A549 (cell line): ENCODE measurements around the gene CMIP. TPM values are rescaled to one million over a fixed set of nuclear protein-coding genes. Genes with fewer than 3 reads are reported as not detected.

Experiments used
- ATAC-seq, 2 experiments: fragments of 200-7000 bp in 1 of 2; fragments of >200 bp in 1 of 2; cut with Nextera tagmentation in 1 of 2; cut with Tn5 transposase in 1 of 2; 3 replicates each; pipeline versions ENCODE4 v1.8.0 to v1.9.1; 2018 to 2020; ENCODE audit warnings: mild to moderate bottlenecking in 1 of 2, moderate library complexity in 1 of 2
- CTCF ChIA-PET: fragments of 300-600 bp; sonication (Branson Sonifier 250); formaldehyde crosslinking; extraction: SDS; loops from one replicate; lab custom pipeline; 2021; ENCODE audit warnings: antibody characterized with exemption, inconsistent platforms; lab: Yijun Ruan, JAX
- POLR2A ChIA-PET: fragments of 350-600 bp; formaldehyde crosslinking; extraction: SDS; loops from one replicate; lab custom pipeline; 2021; ENCODE audit warnings: antibody characterized with exemption, inconsistent platforms; lab: Yijun Ruan, JAX
- DNase-seq, 2 experiments: peaks; one replicate each; pipeline versions ENCODE4 v3.0.0 to v3.0.0-alpha.2; 2011 to 2016; ENCODE audit warnings: low read depth in 1 of 2, low spot score in 1 of 2
- FAIRE-seq: peaks from 2 replicates; lab custom pipeline; 2011; peaks lifted over from hg19 to GRCh38; lab: Jason Lieb, UNC
- H3K27ac ChIP-seq, 2 experiments: fragments of >200 bp; sonication (Bioruptor Twin); formaldehyde crosslinking; 3 replicates each; pipeline ENCODE4 v1.5.1; 2016 to 2017
- H3K4me1 ChIP-seq: fragments of >200 bp; sonication (Bioruptor Twin); formaldehyde crosslinking; 3 replicates; pipeline ENCODE4 v1.6.1; 2016
- H3K4me2 ChIP-seq: fragments of >200 bp; sonication (Bioruptor Twin); formaldehyde crosslinking; 3 replicates; pipeline ENCODE4 v1.6.1; 2016
- H3K4me3 ChIP-seq: fragments of >200 bp; sonication (Bioruptor Twin); formaldehyde crosslinking; 3 replicates; pipeline ENCODE4 v1.5.1; 2016
- H3K9me3 ChIP-seq: fragments of >200 bp; sonication (Bioruptor Twin); formaldehyde crosslinking; 3 replicates; pipeline ENCODE4 v1.6.1; 2016
- BHLHE40 ChIP-seq: IDR thresholded peaks from 2 replicates; pipeline ENCODE4 v1.6.1; 2012; ENCODE audit warnings: low read depth, low read length, inconsistent platforms
- EHMT2 ChIP-seq: fragments of 200-600 bp; sonication (generic); IDR thresholded peaks from 2 replicates; pipeline ENCODE4 v1.6.1; 2016; ENCODE audit warnings: antibody characterized with exemption, low read depth, mild to moderate bottlenecking, moderate library complexity
- FOSL2 ChIP-seq, 2 experiments: fragments of 450-650 bp in 1 of 2; fragments of >200 bp in 1 of 2; sonication (Bioruptor Twin) in 1 of 2; formaldehyde crosslinking; IDR thresholded peaks; 2 replicates each; pipeline versions ENCODE4 v1.5.0 to v1.6.1; 2016 to 2020; ENCODE audit warnings: mild to moderate bottlenecking in 1 of 2, moderate library complexity in 1 of 2
- FOXS1 ChIP-seq: fragments of 250-450 bp; sonication (Bioruptor Pico); IDR thresholded peaks from 2 replicates; pipeline ENCODE4 v1.5.0; 2020; ENCODE audit warnings: mild to moderate bottlenecking, moderate library complexity
- GATA3 ChIP-seq: IDR thresholded peaks from 2 replicates; pipeline ENCODE4 v1.6.1; 2012; ENCODE audit warnings: borderline replicate concordance
- HEYL ChIP-seq: fragments of 250-450 bp; sonication (Bioruptor Pico); IDR thresholded peaks from 2 replicates; pipeline ENCODE4 v1.8.0; 2021; ENCODE audit warnings: mild to moderate bottlenecking, moderate library complexity
- HOXB5 ChIP-seq: fragments of 250-450 bp; sonication (Bioruptor Pico); IDR thresholded peaks from 2 replicates; pipeline ENCODE4 v1.5.0; 2020; ENCODE audit warnings: mild to moderate bottlenecking, moderate library complexity
- JUN ChIP-seq, 2 experiments: fragments of >200 bp; sonication (Bioruptor Twin); formaldehyde crosslinking; IDR thresholded peaks; 2 replicates in 1 of 2; 3 replicates in 1 of 2; pipeline ENCODE4 v1.6.1; 2016 to 2017
- NFE2L2 ChIP-seq: fragments of 150-350 bp; conservative IDR thresholded peaks from 2 replicates; pipeline ENCODE4 v1.6.1; 2014; ENCODE audit warnings: low read length
- PHF8 ChIP-seq: fragments of 200-600 bp; sonication (generic); IDR thresholded peaks from 2 replicates; pipeline ENCODE4 v1.6.1; 2016; ENCODE audit warnings: low read depth, mild to moderate bottlenecking, antibody characterized with exemption, moderate library complexity, borderline replicate concordance
- POLR2A ChIP-seq: IDR thresholded peaks from 2 replicates; pipeline ENCODE4 v1.6.1; 2012; ENCODE audit warnings: mild to moderate bottlenecking, low read length
- RAD21 ChIP-seq, 2 experiments: fragments of >200 bp in 1 of 2; sonication (Bioruptor Twin) in 1 of 2; formaldehyde crosslinking in 1 of 2; IDR thresholded peaks in 1 of 2; conservative IDR thresholded peaks in 1 of 2; 2 replicates in 1 of 2; 3 replicates in 1 of 2; pipeline ENCODE4 v1.6.1; 2012 to 2018; ENCODE audit warnings: inconsistent platforms in 1 of 2
- RFX5 ChIP-seq: fragments of 450-650 bp; IDR thresholded peaks from 2 replicates; pipeline ENCODE4 v1.7.1; 2014; ENCODE audit warnings: antibody characterized with exemption, mild to moderate bottlenecking, moderate library complexity
- SMC3 ChIP-seq: fragments of >200 bp; sonication (Bioruptor Twin); formaldehyde crosslinking; IDR thresholded peaks from 3 replicates; pipeline ENCODE4 v1.6.1; 2018; ENCODE audit warnings: inconsistent platforms
- WGBS: methylation state at CpG from one replicate; pipeline ENCODE4 v1.1.6; 2017; ENCODE audit errors: missing lambda C conversion rate; 5-methylcytosine and 5-hydroxymethylcytosine counted together
- polyA plus RNA-seq, 4 experiments: library from polyadenylated mRNA; depleted of rRNA in 3 of 4; stranded (reverse); fragments of >200 nt; fragmentation: RNase III in 1 of 4; extraction: RNeasy Plus Mini Kit Qiagen cat#74134 plus additional on column Dnase treatment in 1 of 4; gene quantifications; 2 replicates in 3 of 4; 3 replicates in 1 of 4; pipeline ENCODE4 v1.2.3, GENCODE V29; 2011 to 2017
- TF ChIP-seq, protein P1 (sequence below): fragments of 450-650 bp; IDR thresholded peaks from 2 replicates; pipeline ENCODE4 v1.6.1; 2014; ENCODE audit warnings: antibody characterized with exemption
- TF ChIP-seq, protein P2 (sequence below): fragments of 250-450 bp; sonication (Bioruptor Pico); IDR thresholded peaks from 2 replicates; pipeline ENCODE4 v1.5.0; 2020; ENCODE audit warnings: low read depth, mild to moderate bottlenecking, moderate library complexity
- TF ChIP-seq, protein P3 (sequence below): fragments of >200 bp; sonication (Bioruptor Twin); formaldehyde crosslinking; IDR thresholded peaks from 3 replicates; pipeline ENCODE4 v1.6.1; 2016

The CMIP gene
- polyA plus RNA-seq, 2 of the 4 experiments (the other 2 are of a cell fraction), result 21.6 to 125 TPM

DNA sequence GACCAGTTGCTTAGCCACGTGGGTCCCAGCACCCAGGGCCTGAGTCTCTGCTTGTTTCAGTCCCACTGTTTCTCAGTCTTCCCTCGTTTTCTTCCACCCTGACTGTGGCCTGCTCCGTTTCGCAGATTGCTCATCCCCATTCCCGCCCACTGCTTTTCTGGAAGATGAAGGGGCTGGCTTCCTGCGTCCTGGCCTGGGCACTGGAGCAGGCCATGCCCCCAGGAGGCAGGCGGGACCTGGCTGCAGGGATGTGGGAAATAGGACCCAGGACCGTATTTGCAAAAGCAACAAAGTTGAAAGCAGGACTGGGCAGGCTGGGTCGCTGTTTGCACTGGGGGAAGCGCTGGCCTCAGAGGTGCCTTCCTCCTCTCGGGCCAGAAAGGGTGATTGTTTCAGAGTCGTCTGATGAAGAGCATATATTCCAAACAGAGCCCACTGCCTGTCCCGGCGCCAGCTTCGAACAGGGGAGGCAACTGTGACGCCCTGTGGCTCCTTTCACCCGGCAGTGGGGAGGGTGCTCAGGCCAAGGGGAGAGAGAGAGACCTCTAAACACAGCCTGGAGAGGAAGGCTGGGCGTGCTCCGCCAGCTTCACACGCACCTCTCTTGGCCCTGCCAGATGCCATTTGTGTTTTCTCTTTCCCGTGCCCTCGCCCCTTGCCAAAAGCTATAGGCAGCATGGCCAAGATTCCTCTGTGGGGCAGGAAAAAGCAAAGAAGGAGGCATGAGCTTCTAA, 108.6 kb downstream of the CMIP start:
- H3K27ac ChIP-seq, result peak overlapping the region; percentile 14 to 86; a peak in 4 of 6 replicates
- ChIA-PET CTCF (interaction anchor here (1.0 to 1.4 kb wide), 2 partner anchors 25 to 31 kb away, joined by 3 to 4 read pairs; no protein-coding TSS in a partner anchor), POLR2A (no interaction called here)
- peak overlapping the region; percentile 26; the same call in 1 of the 3 replicates for H3K4me2 ChIP-seq
- no peak for DNase-seq
- H3K4me3 ChIP-seq, result no peak overlapping the region
- 0 out of 6 replicates have a peak, but pooled peaks of 1 of the 2 experiments have one; percentile 3 for ATAC-seq
- no peaks in the 10 kb centered on the region for H3K9me3 ChIP-seq
- WGBS, result 73% methylated on average over 22 of the region's 22 CpGs
- peaks cover 98% of the 10 kb centered on the region for H3K4me1 ChIP-seq
- TF ChIP-seq, protein P1, sequence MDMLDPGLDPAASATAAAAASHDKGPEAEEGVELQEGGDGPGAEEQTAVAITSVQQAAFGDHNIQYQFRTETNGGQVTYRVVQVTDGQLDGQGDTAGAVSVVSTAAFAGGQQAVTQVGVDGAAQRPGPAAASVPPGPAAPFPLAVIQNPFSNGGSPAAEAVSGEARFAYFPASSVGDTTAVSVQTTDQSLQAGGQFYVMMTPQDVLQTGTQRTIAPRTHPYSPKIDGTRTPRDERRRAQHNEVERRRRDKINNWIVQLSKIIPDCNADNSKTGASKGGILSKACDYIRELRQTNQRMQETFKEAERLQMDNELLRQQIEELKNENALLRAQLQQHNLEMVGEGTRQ, result no peak
- TF ChIP-seq PHF8 (no peak), RAD21 (conservative IDR thresholded peaks at IDR 0.05 in 1 of 2, IDR thresholded peaks at IDR 0.05 in 1 of 2) (no peak), NFE2L2 (no peak), POLR2A (no peak), GATA3 (no peak), FOSL2 (IDR thresholded peaks at IDR 0.05) (no peak), FOSL2 (CRISPR knock-in tag; IDR thresholded peaks at IDR 0.05) (no peak), FOXS1 (CRISPR knock-in tag) (no peak), EHMT2 (no peak), BHLHE40 (no peak), RFX5 (no peak)
- TF ChIP-seq, protein P2, sequence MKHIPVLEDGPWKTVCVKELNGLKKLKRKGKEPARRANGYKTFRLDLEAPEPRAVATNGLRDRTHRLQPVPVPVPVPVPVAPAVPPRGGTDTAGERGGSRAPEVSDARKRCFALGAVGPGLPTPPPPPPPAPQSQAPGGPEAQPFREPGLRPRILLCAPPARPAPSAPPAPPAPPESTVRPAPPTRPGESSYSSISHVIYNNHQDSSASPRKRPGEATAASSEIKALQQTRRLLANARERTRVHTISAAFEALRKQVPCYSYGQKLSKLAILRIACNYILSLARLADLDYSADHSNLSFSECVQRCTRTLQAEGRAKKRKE (CRISPR knock-in tag), result no peak
- no peak for FAIRE-seq

DNA sequence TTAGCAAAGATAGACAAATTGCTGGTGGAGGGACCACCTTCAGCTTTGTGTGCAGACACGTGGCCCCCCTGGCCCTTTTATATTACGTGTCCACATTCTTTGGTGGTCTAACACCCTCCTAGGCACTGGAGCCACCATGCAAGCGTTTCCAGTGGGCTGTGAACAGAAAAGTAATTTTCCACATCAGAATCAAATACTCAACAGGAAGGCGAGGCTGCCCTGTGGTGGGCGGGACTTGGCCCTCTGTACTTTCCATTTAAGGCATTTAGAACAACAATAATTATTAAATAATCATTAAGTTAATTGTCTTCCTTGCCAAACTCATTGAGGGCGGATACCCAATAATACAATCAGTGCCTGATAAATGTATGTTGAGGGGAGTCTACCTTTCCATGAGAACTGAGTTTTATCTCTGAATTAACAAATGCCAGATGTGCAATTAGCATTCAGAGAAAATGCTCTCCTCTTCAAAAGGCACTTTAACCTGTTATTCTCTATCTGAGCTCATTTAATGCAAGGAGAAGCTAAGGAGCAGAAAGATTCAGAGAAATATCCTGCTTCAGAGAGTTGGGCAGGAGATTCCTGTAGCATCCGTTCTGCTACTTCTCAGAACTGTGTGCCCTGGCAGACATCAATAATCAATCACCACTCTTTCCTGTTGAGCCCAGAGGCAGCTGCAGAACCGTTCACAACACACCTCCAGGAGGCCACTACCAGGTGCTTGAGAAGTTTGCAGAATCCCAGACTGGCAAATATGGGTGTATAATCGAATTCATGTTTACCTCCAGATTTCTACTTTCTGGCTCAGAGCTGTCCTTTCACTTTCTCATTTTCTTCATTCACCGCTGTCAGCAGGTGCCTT, 109.4 kb downstream of the CMIP start:
- H3K4me2 ChIP-seq, result peak overlapping the region; percentile 26; the same call in 2 of the 3 replicates
- TF ChIP-seq RFX5 (no peak), JUN (IDR thresholded peaks at IDR 0.05) (no peak), HEYL (CRISPR knock-in tag) (no peak), FOXS1 (CRISPR knock-in tag) (no peak), HOXB5 (no peak), EHMT2 (no peak)
- TF ChIP-seq, protein P3, sequence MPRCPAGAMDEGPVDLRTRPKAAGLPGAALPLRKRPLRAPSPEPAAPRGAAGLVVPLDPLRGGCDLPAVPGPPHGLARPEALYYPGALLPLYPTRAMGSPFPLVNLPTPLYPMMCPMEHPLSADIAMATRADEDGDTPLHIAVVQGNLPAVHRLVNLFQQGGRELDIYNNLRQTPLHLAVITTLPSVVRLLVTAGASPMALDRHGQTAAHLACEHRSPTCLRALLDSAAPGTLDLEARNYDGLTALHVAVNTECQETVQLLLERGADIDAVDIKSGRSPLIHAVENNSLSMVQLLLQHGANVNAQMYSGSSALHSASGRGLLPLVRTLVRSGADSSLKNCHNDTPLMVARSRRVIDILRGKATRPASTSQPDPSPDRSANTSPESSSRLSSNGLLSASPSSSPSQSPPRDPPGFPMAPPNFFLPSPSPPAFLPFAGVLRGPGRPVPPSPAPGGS, result no peak
- TF ChIP-seq, all 56 proteins: peak for 0
- WGBS, result 73% methylated on average over 10 of the region's 10 CpGs
- ChIA-PET CTCF (interaction anchor here (1.0 to 1.4 kb wide), 3 partner anchors 9 to 30 kb away, joined by 3 to 4 read pairs (median 3); no protein-coding TSS in a partner anchor), POLR2A (no interaction called here)
- peak overlapping the region; percentile 14 to 86; a peak in 4 of 6 replicates for H3K27ac ChIP-seq
- H3K4me3 ChIP-seq, result no peak overlapping the region
- no peak for ATAC-seq
- peaks cover 98% of the 10 kb centered on the region for H3K4me1 ChIP-seq
- no peak for FAIRE-seq
- no peak for DNase-seq
- H3K9me3 ChIP-seq, result no peaks in the 10 kb centered on the region

DNA sequence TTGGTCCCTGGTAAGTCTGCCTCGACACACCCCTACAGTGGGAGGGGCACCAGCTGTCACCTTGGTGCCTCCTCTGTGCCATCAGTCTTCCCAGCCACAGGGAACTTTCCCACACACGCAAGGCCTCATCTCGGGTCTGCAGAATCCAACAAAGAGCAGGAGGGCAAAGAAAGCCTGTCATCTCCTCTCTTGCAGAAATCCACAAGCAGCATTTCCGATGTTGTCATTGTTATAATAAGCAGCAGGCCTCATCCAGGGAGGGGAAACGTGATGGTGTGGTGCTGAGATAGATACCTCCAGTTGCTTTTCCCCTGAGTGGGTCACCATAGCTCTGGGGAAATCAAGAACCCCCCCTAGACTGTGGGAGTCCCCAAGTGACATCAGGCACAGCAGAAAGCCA, 110.4 kb downstream of the CMIP start:
- DNase-seq, result no peak
- 68% methylated on average over 5 of the region's 5 CpGs for WGBS
- TF ChIP-seq RAD21 (conservative IDR thresholded peaks at IDR 0.05 in 1 of 2, IDR thresholded peaks at IDR 0.05 in 1 of 2) (no peak), FOXS1 (CRISPR knock-in tag) (no peak), SMC3 (no peak)
- Histone ChIP-seq H3K9me3 (no peaks in the 10 kb centered on the region), H3K4me3 (no peak overlapping the region), H3K4me1 (peaks cover 98% of the 10 kb centered on the region), H3K27ac (peak overlapping the region in 1 of 2 experiments; percentile 86; a peak in 2 of 6 replicates), H3K4me2 (no peak overlapping the region; the same call in 2 of the 3 replicates)
- ATAC-seq, result no peak
- FAIRE-seq, result no peak
- ChIA-PET CTCF (interaction anchor here (1.0 to 1.4 kb wide), 4 partner anchors 8 to 69 kb away, joined by 3 to 4 read pairs (median 3); no protein-coding TSS in a partner anchor), POLR2A (no interaction called here)
